Smooth muscle cell (in vitro differentiated cells): Measurements from ENCODE around the gene FYB2. TPM values are rescaled to one million over a fixed set of nuclear protein-coding genes. Genes with fewer than 3 reads are reported as not detected.

ENCODE experiments used
- DNase-seq: peaks from one replicate; lab custom pipeline; 2025; ENCODE audit not compliant: unreplicated experiment; lab: John Stamatoyannopoulos, UW
- H2AFZ ChIP-seq: fragments of 200-600 bp; sonication (generic); 2 replicates; pipeline ENCODE4 v1.6.0; 2016; ENCODE audit warnings: antibody characterized with exemption, low read depth, mild to moderate bottlenecking
- H3F3A ChIP-seq: fragments of 200-600 bp; sonication (generic); 2 replicates; pipeline ENCODE4 v1.6.0; 2017; ENCODE audit warnings: antibody characterized with exemption, low read depth
- H3K27ac ChIP-seq: fragments of 200-600 bp; sonication (generic); 2 replicates; pipeline ENCODE4 v1.5.1; 2016; ENCODE audit warnings: low read depth, mild to moderate bottlenecking
- H3K27me3 ChIP-seq: fragments of 200-600 bp; sonication (generic); 2 replicates; pipeline ENCODE4 v1.6.1; 2016; ENCODE audit warnings: low read depth, mild to moderate bottlenecking
- H3K36me3 ChIP-seq: fragments of 200-600 bp; sonication (generic); 2 replicates; pipeline ENCODE4 v1.5.1; 2016; ENCODE audit warnings: low read depth
- H3K4me1 ChIP-seq: fragments of 200-600 bp; sonication (generic); 2 replicates; pipeline ENCODE4 v1.5.1; 2016; ENCODE audit warnings: low read depth
- H3K4me2 ChIP-seq: fragments of 200-600 bp; sonication (generic); 2 replicates; pipeline ENCODE4 v1.6.0; 2016; ENCODE audit warnings: mild to moderate bottlenecking
- H3K4me3 ChIP-seq: fragments of 200-600 bp; sonication (generic); 2 replicates; pipeline ENCODE4 v1.5.1; 2016; ENCODE audit warnings: mild to moderate bottlenecking
- H3K79me2 ChIP-seq: fragments of 200-600 bp; sonication (generic); 2 replicates; pipeline ENCODE4 v1.6.0; 2016; ENCODE audit warnings: low read depth, mild to moderate bottlenecking
- H3K9ac ChIP-seq: fragments of 200-600 bp; sonication (generic); 2 replicates; pipeline ENCODE4 v1.6.0; 2016; ENCODE audit warnings: low read depth
- H3K9me3 ChIP-seq: fragments of 200-600 bp; sonication (generic); replicated peaks from 2 replicates; pipeline ENCODE4 v1.5.1; 2016; ENCODE audit warnings: low read depth
- H4K20me1 ChIP-seq: fragments of 200-600 bp; sonication (generic); 2 replicates; pipeline ENCODE4 v1.6.0; 2016; ENCODE audit warnings: low read depth
- CTCF ChIP-seq: fragments of 200-600 bp; sonication (generic); IDR thresholded peaks from 2 replicates; pipeline ENCODE4 v1.5.1; 2017; ENCODE audit warnings: borderline replicate concordance, mild to moderate bottlenecking, antibody characterized with exemption; ENCODE audit not compliant: insufficient read depth, poor library complexity, severe bottlenecking
- WGBS: methylation state at CpG from one replicate; pipeline ENCODE4 v1.1.7; 2016; ENCODE audit warnings: low lambda C conversion rate; 5-methylcytosine and 5-hydroxymethylcytosine counted together
- polyA plus RNA-seq: library from polyadenylated mRNA; unstranded; fragments of >200 nt; fragmentation: Nextera tagmentation; extraction: Ambion mirVana; gene quantifications from 2 replicates; pipeline ENCODE4 v1.2.1, GENCODE V29; 2016
- total RNA-seq: library from RNA; depleted of rRNA; stranded (reverse); fragments of >200 nt; gene quantifications from 2 replicates; pipeline ENCODE4 v1.2.3, GENCODE V29; 2014

The FYB2 gene
- total and polyA plus RNA-seq, 2 experiments from 2014 or later = 0.65 to 3.6 TPM

DNA sequence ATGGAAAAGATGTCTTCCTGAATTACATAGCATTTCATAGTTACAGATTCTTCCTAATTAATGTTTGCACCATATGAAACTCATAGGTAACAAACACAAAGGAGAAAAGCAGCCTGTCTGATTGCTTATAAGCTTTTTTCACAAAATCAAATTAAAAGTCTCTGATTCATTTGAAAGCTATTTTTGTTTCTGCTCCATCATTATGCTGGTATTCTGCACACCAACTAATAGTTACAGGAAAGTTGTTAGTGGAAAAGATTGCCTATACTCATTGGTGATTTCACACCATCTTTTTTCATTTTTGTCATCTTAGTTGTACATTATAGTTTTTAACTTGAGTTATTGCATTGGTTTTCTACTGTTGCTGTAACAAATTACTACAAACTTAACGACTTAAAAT is 104.0 kb downstream of the FYB2 start:
- Histone ChIP-seq H3K9ac (no peak overlapping the region), H2AFZ (no peak overlapping the region), H3K4me1 (peaks cover 7% of the 10 kb centered on the region), H3K4me3 (no peak overlapping the region), H3F3A (no peaks in the 10 kb centered on the region), H3K9me3 (no peaks in the 10 kb centered on the region), H3K27me3 (no peaks in the 10 kb centered on the region), H3K27ac (no peak overlapping the region), H4K20me1 (no peaks in the 10 kb centered on the region), H3K4me2 (peak overlapping the region; percentile 20), H3K79me2 (no peaks in the 10 kb centered on the region), H3K36me3 (no peaks in the 10 kb centered on the region)
- DNase-seq = no peak
- no peak for TF ChIP-seq CTCF
- WGBS = 58% methylated on average over 1 of the region's 1 CpG

GRCh38 chr1:56713112-56713511 is 106.1 kb downstream of the FYB2 start:
- TF ChIP-seq CTCF = no peak
- 96% methylated on average over 1 of the region's 1 CpG for WGBS
- Histone ChIP-seq H3K27ac (no peak overlapping the region), H2AFZ (no peak overlapping the region), H3K79me2 (no peaks in the 10 kb centered on the region), H3K4me3 (no peak overlapping the region), H3K4me2 (no peak overlapping the region), H3K36me3 (no peaks in the 10 kb centered on the region), H3F3A (no peaks in the 10 kb centered on the region), H3K27me3 (no peaks in the 10 kb centered on the region), H3K9ac (no peak overlapping the region), H3K4me1 (peaks cover 7% of the 10 kb centered on the region), H4K20me1 (no peaks in the 10 kb centered on the region), H3K9me3 (no peaks in the 10 kb centered on the region)
- no peak for DNase-seq

- Histone ChIP-seq H3K36me3 (no peaks in the 10 kb centered on the region), H3K4me2 (no peak overlapping the region), H3K27ac (no peak overlapping the region), H2AFZ (no peak overlapping the region), H3K27me3 (no peaks in the 10 kb centered on the region), H3K4me3 (no peak overlapping the region), H4K20me1 (no peaks in the 10 kb centered on the region), H3K4me1 (peaks cover 7% of the 10 kb centered on the region), H3F3A (no peaks in the 10 kb centered on the region), H3K9me3 (no peaks in the 10 kb centered on the region), H3K79me2 (no peaks in the 10 kb centered on the region), H3K9ac (no peak overlapping the region)
- WGBS = 90% methylated on average over 1 of the region's 1 CpG
- DNase-seq = no peak
- no peak for TF ChIP-seq CTCF
Measured at GRCh38 chr1:56712150-56712549, 107.1 kb downstream of the FYB2 start.

DNA sequence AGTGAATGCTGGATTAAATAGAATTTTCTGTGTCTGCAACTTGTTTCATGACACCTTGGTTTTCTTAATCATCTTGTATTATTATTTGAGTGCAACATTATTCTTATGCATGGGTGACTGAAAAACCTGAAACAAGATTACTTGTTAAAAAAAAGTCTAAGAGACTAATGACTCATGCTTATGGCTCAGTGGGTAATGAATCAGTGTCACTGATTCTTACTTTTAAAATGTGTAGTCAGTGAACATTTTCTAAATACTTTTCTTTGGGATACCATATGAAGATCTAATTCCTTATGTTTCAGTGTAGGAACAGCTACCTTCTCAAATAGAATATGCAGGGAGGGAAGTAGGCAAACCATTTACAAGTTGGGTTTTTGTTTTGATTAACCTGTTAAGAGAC is 108.6 kb downstream of the FYB2 start:
- peak overlapping the region; percentile 16 for H3K27ac ChIP-seq

More for the DNA sequence above, 108.6 kb downstream of the FYB2 start:
- Histone ChIP-seq H3K36me3 (no peaks in the 10 kb centered on the region), H3F3A (no peaks in the 10 kb centered on the region), H2AFZ (no peak overlapping the region), H3K4me2 (peak overlapping the region; percentile 60), H4K20me1 (no peaks in the 10 kb centered on the region), H3K79me2 (no peaks in the 10 kb centered on the region), H3K4me3 (no peak overlapping the region), H3K9me3 (no peaks in the 10 kb centered on the region), H3K9ac (no peak overlapping the region), H3K4me1 (peaks cover 5% of the 10 kb centered on the region), H3K27me3 (no peaks in the 10 kb centered on the region)
- no peak for DNase-seq
- TF ChIP-seq CTCF = no peak
